Body of pancreas (tissue), 4 donors: ENCODE data around the gene BRF1. TPM values are rescaled to one million over a fixed set of nuclear protein-coding genes. Genes with fewer than 3 reads are reported as not detected.

Source experiments
- ATAC-seq: fragments of 150-250 bp; one replicate; pipeline ENCODE4 v1.9.1; 2016
- DNase-seq, 4 donors: peaks; one replicate each; pipeline ENCODE4 v3.0.0-alpha.2; 2019
- H3K27ac ChIP-seq, 4 donors: fragments of 200-600 bp; sonication (generic); 1 replicate in 3 of 4; 2 replicates in 1 of 4; pipeline versions ENCODE4 v1.5.1 to v1.6.1; 2016 to 2019; ENCODE audit warnings: mild to moderate bottlenecking in 1 of 4, mixed read lengths in 1 of 4, moderate library complexity in 1 of 4
- H3K27me3 ChIP-seq, 2 donors: fragments of 200-600 bp; sonication (generic); one replicate each; pipeline ENCODE4 v1.6.0; 2016; ENCODE audit warnings: mild to moderate bottlenecking in 1 of 2
- H3K36me3 ChIP-seq, 2 donors: fragments of 200-600 bp; sonication (generic); replicated peaks in 1 of 2; 2 replicates each; pipeline ENCODE4 v1.5.1; 2016; ENCODE audit warnings: low read depth in 2 of 2; ENCODE audit not compliant: insufficient read depth in 1 of 2
- H3K4me1 ChIP-seq: fragments of 200-600 bp; sonication (generic); one replicate; pipeline ENCODE4 v1.6.0; 2016
- H3K4me3 ChIP-seq, 2 donors: fragments of 200-600 bp; sonication (generic); 1 replicate in 1 of 2; 2 replicates in 1 of 2; pipeline ENCODE4 v1.5.1; 2016 to 2019
- H3K9me3 ChIP-seq, 3 donors: fragments of 200-600 bp; sonication (generic); 1 replicate in 2 of 3; 2 replicates in 1 of 3; pipeline ENCODE4 v1.5.1; 2016
- CTCF ChIP-seq, 7 experiments: fragments of 450-650 bp in 4 of 7; fragments of 200-600 bp in 3 of 7; sonication (generic) in 3 of 7; IDR thresholded peaks; one replicate each; pipeline ENCODE4 v1.5.1; 2016 to 2019; ENCODE audit warnings: antibody characterized with exemption in 7 of 7
- POLR2A ChIP-seq, 3 donors: fragments of 450-650 bp; IDR thresholded peaks; one replicate each; pipeline ENCODE4 v1.6.1; 2016; ENCODE audit warnings: antibody characterized with exemption in 3 of 3, mild to moderate bottlenecking in 2 of 3
- WGBS, 2 donors: methylation state at CpG; one replicate each; pipeline ENCODE4 v1.1.5; 2017; 5-methylcytosine and 5-hydroxymethylcytosine counted together
- intact Hi-C: fragments of 100-400 bp; cut with DNase I; formaldehyde crosslinking; loops from one replicate; pipeline ENCODE4 v1.15.1; 2023
- total RNA-seq, 2 donors: library from RNA; depleted of rRNA; stranded (reverse); fragments of >200 nt; gene quantifications; one replicate each; pipeline ENCODE4 v1.1.0, GENCODE V29; 2016

Gene BRF1
- total RNA-seq, 2 donors from 2014 or later, result 54.5 to 86.7 TPM

GRCh38 chr14:105325716-105326567 is 25.1 kb upstream of the BRF1 start:
- TF ChIP-seq CTCF (IDR thresholded peaks at IDR 0.05) (no peak), POLR2A (IDR thresholded peaks at IDR 0.05) (no peak)
- H3K36me3 ChIP-seq, result no peaks in the 10 kb centered on the region
- H3K4me1 ChIP-seq, result peaks cover 55% of the 10 kb centered on the region
- DNase-seq (no peak), ATAC-seq (no peak)
- 74 to 79% methylated on average over 6 to 27 of the region's 27 CpGs for WGBS, 2 donors
- intact Hi-C loops, result no loop called here
- no peak overlapping the region for H3K4me3 ChIP-seq
- H3K27me3 ChIP-seq, result no peaks in the 10 kb centered on the region
- no peaks in the 10 kb centered on the region for H3K9me3 ChIP-seq
- H3K27ac ChIP-seq, result no peak overlapping the region

GRCh38 chr14:105325303-105325702 is 24.5 kb upstream of the BRF1 start:
- Histone ChIP-seq H3K4me3 (no peak overlapping the region), H3K36me3 (no peaks in the 10 kb centered on the region), H3K27ac (no peak overlapping the region), H3K4me1 (peaks cover 55% of the 10 kb centered on the region), H3K27me3 (no peaks in the 10 kb centered on the region), H3K9me3 (no peaks in the 10 kb centered on the region)
- TF ChIP-seq CTCF (IDR thresholded peaks at IDR 0.05) (no peak), POLR2A (IDR thresholded peaks at IDR 0.05) (no peak)
- WGBS, 2 donors, result 67 to 76% methylated on average over 2 to 9 of the region's 9 CpGs
- ATAC-seq (no peak), DNase-seq (no peak)
- intact Hi-C loops, result no loop called here

GRCh38 chr14:105324871-105325270 is 24.1 kb upstream of the BRF1 start:
- intact Hi-C loops, result no loop called here
- DNase-seq (no peak), ATAC-seq (no peak)
- Histone ChIP-seq H3K4me1 (peaks cover 54% of the 10 kb centered on the region), H3K36me3 (no peaks in the 10 kb centered on the region), H3K9me3 (no peaks in the 10 kb centered on the region), H3K27ac (no peak overlapping the region), H3K27me3 (no peaks in the 10 kb centered on the region), H3K4me3 (no peak overlapping the region)
- whole genome bisulfite sequencing, 2 donors, result 71 to 76% methylated on average over 5 to 12 of the region's 12 CpGs
- TF ChIP-seq CTCF (IDR thresholded peaks at IDR 0.05), result no peak
- TF ChIP-seq POLR2A (IDR thresholded peaks at IDR 0.05), result no peak

GRCh38 chr14:105324080-105324778 is 23.4 kb upstream of the BRF1 start:
- 87 to 92% methylated on average over 3 to 20 of the region's 30 CpGs for WGBS, 2 donors
- H3K4me3 ChIP-seq, result no peak overlapping the region
- intact Hi-C loops, result no loop called here
- peaks cover 48% of the 10 kb centered on the region for H3K4me1 ChIP-seq
- DNase-seq (no peak), ATAC-seq (no peak)
- no peaks in the 10 kb centered on the region for H3K36me3 ChIP-seq
- no peak for TF ChIP-seq CTCF (IDR thresholded peaks at IDR 0.05)
- no peaks in the 10 kb centered on the region for H3K27me3 ChIP-seq
- H3K27ac ChIP-seq, result no peak overlapping the region
- H3K9me3 ChIP-seq, result no peaks in the 10 kb centered on the region
